Endothelial cell of umbilical vein (primary cell): ENCODE data around the gene SERPINB11.

Experiments
- CTCF ChIP-seq, 2 donors: IDR thresholded peaks; 1 replicate in 1 of 2; 2 replicates in 1 of 2; pipeline ENCODE4 v1.5.1; 2011; ENCODE audit warnings: low read length in 2 of 2, mild to moderate bottlenecking in 2 of 2, moderate library complexity in 2 of 2, control low read depth in 1 of 2, inconsistent platforms in 1 of 2, low read depth in 1 of 2; ENCODE audit not compliant: insufficient read depth in 1 of 2; ENCODE audit errors: extremely low read depth in 1 of 2
- MAX ChIP-seq: IDR thresholded peaks from 2 replicates; pipeline ENCODE4 v1.6.1; 2011; ENCODE audit not compliant: insufficient read depth, insufficient read length
- POLR2AphosphoS5 ChIP-seq: IDR thresholded peaks from 2 replicates; pipeline ENCODE4 v1.6.1; 2012; ENCODE audit warnings: low read depth, mild to moderate bottlenecking, control low read depth, low read length, moderate library complexity; ENCODE audit not compliant: insufficient read depth

GRCh38 chr18:63677500-63678225 lies 25.1 kb upstream of the SERPINB11 start:
- TF ChIP-seq CTCF (IDR thresholded peaks at IDR 0.05; ENCODE audit: extremely low read depth in 1 of 2, insufficient read depth in 1 of 2, low read depth in 1 of 2, low read length in 2 of 2) (no peak), POLR2AphosphoS5 (no peak), MAX (no peak)
